ENCODE measurements around the gene XXYLT1.

The XXYLT1 gene

GRCh38 chr3:195168009-195168762 lies 102.8 kb downstream of the XXYLT1 start:
- no peak for DNase-seq (ENCODE audit: low spot score)

DNA sequence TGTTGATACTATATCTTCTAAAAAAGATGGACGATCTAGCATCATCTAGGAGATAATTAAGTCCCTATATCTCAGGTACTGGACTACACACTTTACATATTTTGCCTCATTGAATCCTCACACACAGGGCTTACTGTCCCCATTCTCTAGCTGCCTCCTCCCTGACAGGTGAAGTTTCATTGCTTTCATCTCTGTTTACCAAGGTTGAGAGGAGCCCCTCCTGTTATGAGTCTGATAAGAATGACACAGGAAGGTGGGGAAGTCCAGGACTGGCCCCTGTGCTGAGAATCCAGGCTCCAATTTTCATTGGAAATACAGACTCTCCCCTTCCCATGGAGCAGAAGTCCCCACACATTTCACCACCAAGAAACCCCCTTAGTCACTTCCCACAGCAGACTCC lies 105.2 kb downstream of the XXYLT1 start:
- DNase-seq (ENCODE audit: low spot score), result no peak

DNA sequence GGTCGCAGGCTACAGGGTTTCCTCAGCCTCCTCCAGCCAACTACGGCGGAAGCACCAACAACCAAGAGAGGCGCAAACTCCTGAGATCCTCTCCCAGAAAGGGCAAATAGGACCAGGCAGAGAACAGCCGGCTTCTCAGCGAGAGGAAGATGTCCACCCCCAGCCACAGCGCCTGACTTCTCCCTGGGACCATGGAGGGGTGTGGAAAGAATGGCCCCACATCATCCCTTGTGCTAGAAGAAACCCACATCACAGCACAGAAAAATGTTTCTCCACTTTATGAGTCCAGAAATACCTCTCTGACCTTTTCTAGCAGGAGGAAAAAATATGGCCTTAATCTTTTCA lies 105.7 kb downstream of the XXYLT1 start:
- DNase-seq (ENCODE audit: low spot score), result no peak

DNA sequence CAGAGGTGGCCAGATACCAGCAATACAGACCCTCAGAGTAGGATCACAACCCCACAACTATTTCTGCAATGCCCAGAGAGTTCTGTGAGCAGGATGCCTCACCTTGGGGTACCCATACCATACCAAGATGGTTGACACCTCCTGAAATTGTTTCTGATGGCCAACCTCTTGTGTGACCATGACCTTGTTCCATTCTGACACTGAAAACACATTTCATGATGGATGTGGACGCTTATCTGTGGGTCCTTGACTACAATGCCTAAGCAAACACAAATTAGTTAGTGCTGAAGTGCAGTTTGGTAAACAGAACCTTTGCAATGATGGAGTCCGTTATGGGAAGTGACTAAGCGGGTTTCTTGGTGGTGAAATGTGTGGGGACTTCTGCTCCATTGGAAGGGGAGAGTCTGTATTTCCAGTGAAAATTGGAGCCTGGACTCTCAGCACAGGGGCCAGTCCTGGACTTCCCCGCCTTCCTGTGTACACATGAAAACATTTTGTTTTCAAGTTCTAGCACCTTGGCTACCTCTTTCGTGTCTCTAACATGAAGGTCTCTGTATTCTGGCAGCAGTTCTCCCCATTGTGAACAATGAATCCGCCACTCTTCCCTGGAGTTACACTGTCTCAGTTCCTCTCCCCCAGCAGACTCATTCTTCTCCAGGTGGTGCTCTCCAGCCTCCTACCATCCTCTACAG lies 106.2 kb downstream of the XXYLT1 start:
- DNase-seq (ENCODE audit: low spot score), result no peak

GRCh38 chr3:195163719-195164572 lies 107.0 kb downstream of the XXYLT1 start:
- no peak for DNase-seq (ENCODE audit: low spot score)

DNA sequence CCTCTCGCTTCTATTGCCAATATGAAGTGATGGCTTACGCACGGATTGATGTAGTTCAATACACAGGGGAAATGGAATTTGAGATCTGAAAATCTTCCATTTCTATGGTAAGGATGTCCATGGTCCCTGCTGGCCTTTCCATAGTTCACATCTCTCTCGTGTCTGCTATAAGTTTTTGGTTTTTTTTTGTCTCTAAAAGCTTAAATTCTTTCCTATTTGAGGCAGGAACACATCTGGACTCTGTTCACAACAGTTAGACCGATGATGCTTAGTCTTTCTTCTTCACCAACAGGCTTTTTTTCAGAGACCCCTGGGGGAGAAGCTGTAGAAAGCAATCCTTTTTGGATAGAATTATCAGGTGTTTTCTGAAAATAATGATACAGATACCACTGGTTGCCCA lies 108.1 kb downstream of the XXYLT1 start:
- no peak for DNase-seq (ENCODE audit: low spot score)

- DNase-seq (ENCODE audit: low spot score), result no peak
Observed at GRCh38 chr3:195162033-195162669, 108.8 kb downstream of the XXYLT1 start.

GRCh38 chr3:195160908-195161434 lies 110.0 kb downstream of the XXYLT1 start:
- DNase-seq (ENCODE audit: low spot score), result no peak

DNA sequence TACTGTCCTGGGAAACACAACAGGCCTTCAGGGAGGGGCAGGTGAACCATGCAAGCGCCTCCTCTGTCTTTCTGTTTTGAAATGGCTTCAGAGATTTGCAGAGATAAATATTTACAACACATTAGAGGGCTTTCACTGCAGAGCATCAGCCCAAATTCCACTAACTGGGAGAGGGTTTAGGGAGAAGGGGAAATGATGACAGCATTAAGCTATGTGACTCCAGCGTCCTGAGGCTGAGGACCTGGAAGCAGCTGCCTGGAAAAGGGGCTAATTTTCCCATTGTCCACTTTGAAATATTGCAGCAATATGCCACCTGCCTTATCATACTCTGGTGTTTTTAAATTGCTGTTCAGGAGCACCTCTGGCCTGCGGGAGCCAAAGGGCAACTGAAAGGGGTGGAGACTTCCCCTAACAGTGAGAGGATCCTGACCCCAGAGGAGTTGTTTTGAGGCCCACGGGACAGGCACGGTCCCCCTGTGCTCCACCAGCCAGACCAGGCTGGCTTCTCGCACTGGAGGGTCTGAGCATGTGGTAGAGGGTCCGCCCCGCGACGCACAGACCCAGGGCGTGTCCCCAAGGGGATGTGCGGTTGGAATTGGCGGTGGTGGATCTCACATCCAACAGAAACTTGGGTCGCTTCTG lies 110.6 kb downstream of the XXYLT1 start:
- DNase-seq (ENCODE audit: low spot score), result no peak

DNA sequence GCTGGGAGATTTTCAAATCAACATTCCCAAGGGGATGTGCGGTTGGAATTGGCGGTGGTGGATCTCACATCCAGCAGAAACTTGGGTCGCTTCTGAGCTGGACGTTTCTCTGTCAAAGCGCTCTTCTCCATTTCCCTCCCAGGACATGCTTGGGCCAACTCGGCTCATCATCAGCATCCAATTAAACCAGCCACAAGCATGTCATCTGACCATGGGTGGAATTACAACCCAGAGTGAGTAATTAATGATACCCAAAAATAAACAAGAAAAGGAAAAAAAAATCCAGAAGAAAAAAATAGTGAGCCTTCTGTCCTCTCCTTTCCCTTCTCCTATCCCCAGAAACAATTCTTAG lies 111.2 kb downstream of the XXYLT1 start:
- no peak for DNase-seq (ENCODE audit: low spot score)

DNA sequence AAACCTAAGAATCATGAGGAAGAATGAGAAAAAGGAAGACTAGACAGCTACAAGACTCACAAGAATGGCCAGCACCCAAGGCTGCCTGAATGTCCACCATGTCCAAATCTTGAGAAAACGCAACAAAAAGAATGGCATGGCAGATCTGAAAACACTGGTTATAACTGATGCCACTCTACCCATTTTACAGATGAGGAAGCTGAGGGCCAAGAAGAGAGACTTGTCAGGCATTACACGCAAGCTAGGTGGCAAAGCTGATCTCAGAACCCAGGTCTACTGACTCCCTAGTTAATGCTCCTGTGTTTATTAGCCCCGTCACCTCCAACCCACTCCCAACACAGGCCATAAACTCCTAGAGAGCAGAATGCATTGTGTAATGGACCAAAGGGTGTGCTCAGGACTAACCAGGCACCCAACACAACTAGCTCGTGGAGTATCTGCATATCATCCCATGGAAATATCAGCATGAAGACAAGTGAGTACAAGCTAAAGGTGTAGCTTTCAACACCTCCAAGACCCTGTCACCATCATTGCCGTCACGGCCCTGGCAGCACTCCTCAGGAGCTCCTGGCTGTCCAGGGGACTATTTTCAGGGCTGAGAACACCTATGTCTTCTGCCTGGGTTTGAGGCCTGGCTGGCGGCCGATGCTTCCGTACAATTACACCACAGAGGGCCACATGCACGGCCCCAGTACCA lies 111.7 kb downstream of the XXYLT1 start:
- no peak for DNase-seq (ENCODE audit: low spot score)

GRCh38 chr3:195156286-195156890 lies 114.6 kb downstream of the XXYLT1 start:
- peak; percentile 75 for DNase-seq (ENCODE audit: low spot score)

GRCh38 chr3:195155570-195156241 lies 115.3 kb downstream of the XXYLT1 start:
- no peak for DNase-seq (ENCODE audit: low spot score)

DNA sequence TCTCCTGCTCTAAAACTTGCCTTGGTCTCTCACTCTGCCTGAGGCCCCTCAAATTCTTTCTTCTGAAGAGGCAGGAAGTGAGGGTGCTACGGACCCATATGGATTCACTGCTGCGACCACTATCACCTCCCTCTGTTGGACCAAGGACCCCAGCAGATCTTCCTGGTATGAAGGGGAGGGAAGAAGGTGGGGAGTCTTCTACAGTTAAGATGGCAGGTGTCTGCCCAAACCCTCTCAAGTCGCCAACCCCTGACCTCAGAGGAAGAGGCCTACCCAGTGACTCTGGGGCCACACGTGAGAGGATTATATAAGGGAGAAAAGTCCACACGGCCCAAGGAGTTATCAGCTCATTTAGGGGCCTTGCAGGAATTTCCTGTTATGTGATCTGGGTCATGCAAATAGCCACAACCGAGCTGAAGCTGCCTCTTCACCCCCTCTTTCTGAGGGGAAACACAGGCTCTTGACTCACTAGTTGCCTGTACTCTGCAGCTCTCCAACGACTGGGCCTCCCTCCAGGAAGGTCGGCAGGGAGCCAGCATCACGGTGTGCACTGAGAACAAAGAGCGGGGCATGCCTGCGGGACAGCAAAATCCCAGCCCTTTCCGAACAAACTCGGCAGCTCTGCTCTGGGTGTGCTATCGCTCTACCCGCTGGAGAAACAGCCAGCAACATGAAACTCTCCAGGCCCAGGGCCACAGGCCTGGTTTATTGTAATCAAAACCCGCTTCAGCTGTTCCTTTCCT lies 116.0 kb downstream of the XXYLT1 start:
- peak; percentile 58 for DNase-seq (ENCODE audit: low spot score)

GRCh38 chr3:195154111-195154791 lies 116.7 kb downstream of the XXYLT1 start:
- no peak for DNase-seq (ENCODE audit: low spot score)

- no peak for DNase-seq (ENCODE audit: low spot score)
Observed at GRCh38 chr3:195153653-195154052, 117.3 kb downstream of the XXYLT1 start.

DNA sequence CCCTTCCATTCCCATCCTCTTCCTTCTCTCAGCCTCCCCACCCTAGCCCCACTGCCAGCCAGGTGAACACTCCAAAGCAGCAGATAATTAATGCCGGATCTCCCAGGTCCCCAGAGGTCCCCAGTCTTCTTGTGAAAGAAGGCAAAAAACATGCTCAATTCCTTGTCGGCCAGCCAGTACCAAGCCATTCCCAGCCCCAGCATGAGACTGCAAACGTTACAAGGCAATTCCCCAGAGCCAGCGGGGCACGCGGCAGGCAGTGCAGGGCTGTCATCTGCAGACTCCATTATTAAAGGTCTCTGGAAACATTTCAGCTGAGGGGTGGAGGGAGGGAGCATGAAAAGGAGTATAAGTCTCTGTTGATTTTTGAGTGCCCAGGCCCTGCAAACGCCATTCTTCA lies 117.8 kb downstream of the XXYLT1 start:
- DNase-seq (ENCODE audit: low spot score), result no peak

GRCh38 chr3:195151866-195152541 lies 119.0 kb downstream of the XXYLT1 start:
- DNase-seq (ENCODE audit: low spot score), result no peak

Data from globus pallidus (tissue), 1 donor.